SW 1271 (cell line): ENCODE data around the gene NUDT6.
A peak's percentile ranks its signal among the peaks of the same experiment; 100 is the strongest.
"Not testable (repeated sequence)": the region's sequence is repeated elsewhere in the genome, so short reads cannot be mapped to it uniquely, and the experiment has no call there.

Experiments
- DNase-seq, 2 experiments: peaks; one replicate each; lab custom pipeline; 2025; lab: John Stamatoyannopoulos, UW

NUDT6 gene, protein sequence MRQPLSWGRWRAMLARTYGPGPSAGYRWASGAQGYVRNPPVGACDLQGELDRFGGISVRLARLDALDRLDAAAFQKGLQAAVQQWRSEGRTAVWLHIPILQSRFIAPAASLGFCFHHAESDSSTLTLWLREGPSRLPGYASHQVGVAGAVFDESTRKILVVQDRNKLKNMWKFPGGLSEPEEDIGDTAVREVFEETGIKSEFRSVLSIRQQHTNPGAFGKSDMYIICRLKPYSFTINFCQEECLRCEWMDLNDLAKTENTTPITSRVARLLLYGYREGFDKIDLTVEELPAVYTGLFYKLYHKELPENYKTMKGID

GRCh38 chr4:122921971-122922876, at the start of gene NUDT6:
NUDT6 (minus strand) TSS chr4:122922597; CDS start chr4:122922572, 25 bp downstream.
- peak in 1 of 2 experiments; percentile 70 for DNase-seq

GRCh38 chr4:122968227-122968812, 45.9 kb upstream of the NUDT6 start:
- DNase-seq = no peak

DNA sequence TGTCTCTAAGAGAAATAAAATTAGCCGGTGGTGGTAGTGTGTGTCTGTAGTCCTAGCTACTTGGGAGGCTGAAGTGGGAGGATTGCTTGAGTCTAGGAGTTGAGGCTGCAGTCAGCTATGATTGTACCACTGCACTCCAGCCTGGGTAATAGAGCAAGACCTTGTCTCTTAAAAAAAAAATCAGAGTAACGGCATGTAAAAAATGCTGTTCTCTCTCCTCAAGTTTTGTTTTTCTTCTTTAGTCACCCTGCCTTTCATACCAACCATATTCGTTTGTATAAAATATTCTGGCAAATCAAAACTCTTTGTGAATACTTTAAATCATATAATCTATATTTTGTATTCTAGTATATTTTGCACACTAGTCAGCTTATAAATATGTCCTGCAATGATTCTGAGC, 44.8 kb upstream of the NUDT6 start:
- no peak for DNase-seq

DNA sequence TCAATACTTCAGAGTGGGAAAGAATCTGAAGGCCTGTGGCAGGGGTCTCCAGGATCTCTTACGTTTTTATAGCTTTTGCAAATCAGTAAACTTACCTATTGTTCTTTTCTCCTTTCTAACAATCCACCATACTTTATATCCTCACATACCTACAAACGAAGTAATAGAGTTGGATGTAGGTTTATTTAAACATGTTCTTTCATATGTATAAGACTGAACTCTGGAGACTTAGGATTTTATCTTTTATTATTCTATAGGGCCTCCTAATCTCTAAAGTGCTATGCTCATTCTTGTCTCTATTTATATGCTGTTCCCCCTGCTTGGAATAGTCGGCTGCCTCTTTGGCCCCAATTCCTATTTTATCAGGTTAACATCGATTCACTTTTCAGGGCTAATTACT, 43.8 kb upstream of the NUDT6 start:
- DNase-seq = no peak

DNA sequence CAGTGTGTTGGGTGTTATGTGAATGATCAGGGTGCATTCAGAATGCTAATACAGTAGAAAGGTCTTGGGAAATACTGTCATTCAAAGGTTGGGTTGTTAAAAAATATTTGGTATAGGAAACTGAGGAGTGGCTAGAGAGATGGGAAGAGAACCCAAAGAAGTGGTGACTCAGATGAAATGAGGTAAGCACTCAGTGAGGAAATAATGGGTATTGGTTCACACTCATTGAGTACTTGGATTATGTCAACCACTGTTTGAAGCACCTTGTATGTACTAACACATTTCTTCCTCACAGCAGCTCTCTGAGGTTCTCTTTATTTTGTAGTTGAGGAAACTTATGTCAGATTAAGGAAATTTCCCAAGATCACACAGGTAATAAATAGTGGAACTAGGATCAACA, 40.8 kb upstream of the NUDT6 start:
- DNase-seq = no peak

DNA sequence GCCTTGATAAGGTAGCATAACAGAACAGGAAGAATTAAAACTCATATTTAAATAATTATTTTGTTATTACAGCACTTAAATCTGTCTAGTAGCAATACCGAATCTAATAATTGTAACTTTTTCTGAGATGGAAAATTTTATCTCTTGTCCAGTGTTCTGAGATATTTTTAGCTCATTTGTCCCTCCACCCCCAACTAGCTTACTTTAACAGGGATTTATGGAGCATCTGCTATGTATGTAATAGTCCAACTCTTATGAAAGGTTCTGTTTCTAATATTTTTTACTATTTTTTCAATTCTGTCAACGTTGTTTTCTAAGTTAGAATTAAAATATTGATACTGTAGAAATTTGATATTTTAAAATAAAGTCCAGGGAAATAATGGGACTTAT, 38.2 kb upstream of the NUDT6 start:
- no peak for DNase-seq

DNA sequence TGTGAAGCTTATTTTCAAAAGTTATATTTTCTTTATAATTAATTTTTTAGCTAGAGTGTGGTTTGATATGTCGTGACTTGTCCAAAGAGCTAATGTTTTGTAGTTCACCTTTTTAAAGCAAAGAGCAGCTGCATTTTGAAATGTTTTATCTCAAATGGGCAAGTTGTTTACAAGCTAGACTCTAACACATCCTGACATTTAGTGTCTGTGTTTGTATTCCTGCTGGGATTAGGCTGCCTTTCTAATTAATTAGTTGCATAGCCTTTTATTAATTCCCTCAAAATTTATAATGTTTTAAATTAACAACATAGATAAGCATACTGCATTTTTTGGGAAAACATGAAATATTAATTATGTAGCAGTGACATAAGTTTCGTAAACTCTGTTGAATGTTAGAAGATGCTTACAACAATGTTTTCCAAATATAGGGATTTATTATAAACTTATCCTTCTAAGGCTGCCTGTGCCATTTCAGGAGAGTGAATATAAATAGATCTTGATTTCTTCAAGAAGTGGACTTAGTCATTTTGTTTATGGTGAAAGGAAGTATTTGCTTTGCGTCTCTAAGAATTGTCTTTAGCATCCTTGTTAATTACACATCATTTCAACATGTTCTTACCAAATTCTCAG, 37.7 kb upstream of the NUDT6 start:
- DNase-seq = no peak

GRCh38 chr4:122959441-122959840, 37.0 kb upstream of the NUDT6 start:
- DNase-seq = no peak

GRCh38 chr4:122958505-122958904, 36.1 kb upstream of the NUDT6 start:
- DNase-seq = no peak

DNA sequence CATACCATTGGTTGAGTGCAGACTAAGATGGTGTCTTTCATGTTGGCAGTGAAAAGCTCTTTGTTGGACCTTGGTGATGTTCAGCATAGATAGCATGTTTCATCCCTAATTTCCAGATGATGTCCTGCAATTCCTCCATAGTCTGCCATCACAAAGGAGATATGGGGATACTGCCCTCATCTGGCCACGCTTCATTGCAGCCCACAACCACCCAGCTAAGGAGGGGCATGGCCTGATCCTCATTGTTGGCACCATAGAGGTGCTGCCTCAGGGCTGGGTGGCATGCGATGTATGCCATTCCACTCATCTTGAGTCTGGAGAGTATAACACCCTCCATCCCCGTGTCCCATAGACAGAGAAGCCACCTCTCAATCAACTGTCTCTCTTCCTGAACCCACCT, 31.5 kb upstream of the NUDT6 start:
- no peak for DNase-seq

DNA sequence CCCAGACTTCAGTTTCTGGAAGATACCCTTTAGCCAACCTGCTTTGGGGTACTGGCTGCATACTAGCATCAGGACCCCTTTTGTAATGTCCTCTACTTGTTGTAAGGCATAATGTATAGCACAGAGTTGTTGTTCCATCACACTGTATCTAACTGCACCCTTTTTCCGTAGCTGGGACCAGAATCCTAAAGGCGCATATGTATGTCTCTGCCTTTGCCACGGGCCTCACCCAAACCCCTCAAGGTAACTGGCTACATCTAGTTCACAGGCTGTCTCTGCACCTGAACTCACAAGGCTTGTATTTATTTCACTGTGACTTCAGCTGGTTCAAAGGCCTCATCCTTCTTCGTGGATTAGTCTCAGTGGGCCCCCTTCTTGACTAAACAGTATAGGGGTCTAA, 29.6 kb upstream of the NUDT6 start:
- DNase-seq = no peak

GRCh38 chr4:122948671-122949070, 26.3 kb upstream of the NUDT6 start:
- no peak for DNase-seq

DNA sequence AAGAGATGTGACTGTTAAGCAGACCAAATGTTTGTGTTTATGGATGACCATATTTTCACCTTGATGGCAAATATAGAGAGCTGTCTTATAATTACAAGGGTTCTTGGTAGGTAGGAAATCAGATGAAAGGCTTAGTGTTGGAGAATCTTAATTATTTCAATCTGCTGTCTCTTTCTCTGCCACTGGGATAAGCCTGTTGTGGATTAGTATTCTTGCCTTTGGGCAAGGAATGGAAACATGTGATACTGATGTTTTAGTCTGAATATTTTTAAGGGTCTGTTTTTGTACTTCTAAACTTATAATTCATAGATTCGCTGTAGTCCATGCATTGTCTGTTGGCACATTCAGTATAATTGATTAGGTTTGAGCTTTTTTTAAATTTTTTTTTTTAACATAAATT, 23.7 kb upstream of the NUDT6 start:
- no peak for DNase-seq

GRCh38 chr4:122945136-122945535, 22.7 kb upstream of the NUDT6 start:
- DNase-seq = not testable (repeated sequence)

GRCh38 chr4:122932763-122933162, 10.4 kb upstream of the NUDT6 start:
- no peak for DNase-seq

DNA sequence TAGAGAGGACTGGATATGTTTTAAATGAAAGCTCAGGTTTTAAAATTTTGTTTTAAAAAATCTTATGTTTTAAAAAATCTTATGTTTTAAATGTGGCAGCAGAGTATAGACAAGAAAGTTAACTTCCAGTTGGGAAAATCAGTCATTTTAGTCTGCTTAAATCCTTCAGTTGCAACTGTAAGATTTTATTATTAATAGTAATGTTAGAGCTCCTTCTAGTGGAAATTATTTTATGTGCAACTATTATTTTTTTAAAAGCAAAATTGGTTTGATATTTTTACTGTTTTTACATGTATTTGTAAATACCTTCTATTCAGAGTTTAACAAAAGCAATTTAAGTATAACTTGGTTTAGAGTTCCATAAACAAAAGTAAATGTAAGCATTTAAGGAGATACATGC, 8.5 kb upstream of the NUDT6 start:
- peak in 1 of 2 experiments; percentile 19 for DNase-seq

DNA sequence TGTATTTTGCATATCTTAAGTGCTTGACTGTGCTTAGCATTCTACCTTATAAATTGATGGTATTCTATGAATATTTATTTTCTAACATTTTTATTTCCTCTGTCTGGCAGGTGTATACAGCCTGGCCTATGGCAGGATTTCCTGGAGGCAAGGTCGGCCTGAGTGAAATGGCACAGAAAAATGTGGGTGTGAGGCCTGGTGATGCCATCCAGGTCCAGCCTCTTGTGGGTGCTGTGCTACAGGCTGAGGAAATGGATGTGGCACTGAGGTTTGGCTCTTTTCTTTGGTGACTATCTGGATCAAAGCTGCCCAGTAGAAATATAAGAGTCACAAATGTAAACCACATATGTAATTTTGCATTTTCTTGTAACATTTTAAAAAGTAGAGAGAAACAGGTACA, 6.5 kb upstream of the NUDT6 start:
- DNase-seq = no peak

DNA sequence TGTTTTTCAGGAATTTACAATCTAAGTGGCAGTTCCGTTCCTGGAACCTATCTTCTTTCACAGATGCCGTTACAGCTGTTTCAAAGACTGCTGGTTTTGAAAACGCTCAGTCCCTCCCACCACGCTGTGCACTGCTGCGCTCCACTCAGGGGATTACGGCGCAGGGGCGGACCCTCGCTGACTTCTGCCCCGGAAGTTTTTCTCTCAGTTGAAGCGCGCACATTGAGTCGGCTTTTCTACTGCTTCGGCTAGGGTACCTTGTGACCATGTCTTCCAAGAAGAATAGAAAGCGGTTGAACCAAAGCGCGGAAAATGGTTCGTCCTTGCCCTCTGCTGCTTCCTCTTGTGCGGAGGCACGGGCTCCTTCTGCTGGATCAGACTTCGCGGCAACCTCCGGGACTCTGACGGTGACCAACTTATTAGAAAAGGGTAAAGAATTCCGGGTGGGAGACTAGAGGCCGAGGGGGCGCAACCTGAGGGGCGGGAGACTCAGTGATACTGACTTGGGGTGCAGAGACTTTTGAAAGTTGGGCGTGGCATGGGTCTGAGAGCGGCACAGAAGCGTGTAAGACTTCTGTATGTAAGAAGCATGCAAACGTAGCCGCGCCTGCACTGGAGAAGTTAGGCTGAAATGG, 597 bp upstream of the NUDT6 start:
- DNase-seq = peak; percentile 56 to 75

- no peak for DNase-seq
These were observed 1.1 kb downstream of the NUDT6 start for GRCh38 chr4:122921300-122921699.

DNA sequence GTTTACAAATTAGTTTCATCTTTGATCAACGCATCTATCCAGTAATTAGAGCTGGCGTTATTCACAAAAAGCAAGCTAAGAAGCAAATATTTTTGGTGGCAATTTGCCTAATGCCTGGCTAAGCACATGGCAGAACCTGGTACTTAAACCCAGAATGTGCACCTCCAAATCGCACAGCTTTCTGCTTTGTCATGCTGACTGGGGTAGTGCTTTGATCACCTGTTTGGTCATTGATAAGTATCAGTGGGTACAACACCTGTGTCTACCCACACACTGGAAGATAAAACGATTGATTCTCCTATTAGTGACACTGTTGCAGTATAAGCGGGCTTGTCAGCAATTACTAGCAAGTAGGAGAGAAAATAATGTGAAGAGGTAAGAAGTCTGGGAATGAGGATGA, 1.9 kb downstream of the NUDT6 start:
- no peak for DNase-seq

DNA sequence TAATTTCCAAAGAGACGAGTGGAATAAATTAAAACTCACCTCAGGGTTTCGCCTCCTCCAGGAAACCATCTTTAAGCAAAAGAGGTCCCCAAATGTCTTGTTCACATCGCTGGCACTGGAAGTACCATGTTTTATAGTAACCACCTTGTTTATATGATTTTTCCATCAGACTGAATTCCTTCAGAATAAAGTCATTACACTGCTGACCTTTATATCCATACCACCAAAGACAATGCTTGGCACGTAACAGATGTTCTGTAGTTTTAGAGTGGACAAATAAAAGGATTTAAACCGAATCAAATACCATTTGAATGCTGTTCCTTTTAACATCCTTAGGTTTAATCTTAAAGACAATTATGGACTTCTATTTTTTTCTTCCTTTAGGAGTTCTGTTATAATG, 4.7 kb downstream of the NUDT6 start:
- DNase-seq = no peak

DNA sequence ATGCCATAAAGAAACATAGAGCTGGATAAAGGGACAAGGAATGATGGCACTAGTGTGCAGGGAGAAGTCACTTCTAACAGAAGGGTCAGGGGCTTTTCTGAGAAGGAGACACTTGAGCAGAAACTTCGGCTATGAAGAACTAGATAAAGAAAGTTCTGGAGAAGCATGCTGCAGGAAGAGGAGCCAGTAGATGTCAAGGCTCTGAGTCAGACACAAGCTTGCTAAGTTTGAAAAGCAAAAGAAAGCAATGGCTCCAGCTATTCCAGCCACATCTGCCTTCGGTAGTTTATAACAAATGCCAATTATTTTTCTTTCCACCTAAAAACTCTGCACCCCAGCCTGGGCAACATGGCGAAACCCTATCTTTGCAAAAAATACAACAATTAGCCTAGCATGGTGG, 7.5 kb downstream of the NUDT6 start:
- no peak for DNase-seq
